Neural cell (in vitro differentiated cells): Measurements from ENCODE around the gene AMELX. TPM values are rescaled to one million over a fixed set of nuclear protein-coding genes. Genes with fewer than 3 reads are reported as not detected.

Source experiments
- H2AFZ ChIP-seq: fragments of 200-600, 300-800 bp; sonication (generic), shearing (Covaris generic); 2 replicates; pipeline ENCODE4 v1.6.0; 2014; ENCODE audit warnings: low read depth, mild to moderate bottlenecking, antibody characterized with exemption, low read length, moderate library complexity
- H3F3A ChIP-seq: fragments of 200-600 bp; shearing (Covaris generic); 2 replicates; pipeline ENCODE4 v1.6.1; 2016; ENCODE audit warnings: mild to moderate bottlenecking, moderate library complexity, mixed read lengths, antibody characterized with exemption, low read length; ENCODE audit not compliant: insufficient read depth, poor library complexity, severe bottlenecking
- H3K27ac ChIP-seq: fragments of 200-600, 300-800 bp; sonication (generic), shearing (Covaris generic); 2 replicates; pipeline ENCODE4 v1.5.1; 2014; ENCODE audit warnings: mild to moderate bottlenecking, low read length, moderate library complexity
- H3K27me3 ChIP-seq: fragments of 300-800, 200-600 bp; sonication (generic), shearing (Covaris generic); 2 replicates; pipeline ENCODE4 v1.6.0; 2014; ENCODE audit warnings: mild to moderate bottlenecking, low read depth, low read length, moderate library complexity; ENCODE audit not compliant: insufficient read depth
- H3K36me3 ChIP-seq: fragments of 300-800, 200-600 bp; sonication (generic), shearing (Covaris generic); 2 replicates; pipeline ENCODE4 v1.5.1; 2014; ENCODE audit warnings: mild to moderate bottlenecking, antibody characterized with exemption, low read length, moderate library complexity; ENCODE audit not compliant: insufficient read depth
- H3K4me2 ChIP-seq: fragments of 300-800, 200-600 bp; sonication (generic), shearing (Covaris generic); 2 replicates; pipeline ENCODE4 v1.6.0; 2014; ENCODE audit warnings: mild to moderate bottlenecking, low read length
- H3K4me3 ChIP-seq: fragments of 300-800, 200-600 bp; sonication (generic), shearing (Covaris generic); 2 replicates; pipeline ENCODE4 v1.5.1; 2014; ENCODE audit warnings: mild to moderate bottlenecking, low read length, moderate library complexity
- H3K79me2 ChIP-seq: fragments of 200-600 bp; shearing (Covaris generic); replicated peaks from 2 replicates; pipeline ENCODE4 v1.6.0; 2014; ENCODE audit warnings: mild to moderate bottlenecking, low read length, moderate library complexity; ENCODE audit not compliant: insufficient read depth
- H3K9ac ChIP-seq: fragments of 300-800, 200-600 bp; sonication (generic), shearing (Covaris generic); 2 replicates; pipeline ENCODE4 v1.6.1; 2016; ENCODE audit warnings: mild to moderate bottlenecking, low read length, mixed read lengths
- H3K9me2 ChIP-seq: fragments of 200-600 bp; shearing (Covaris generic); 2 replicates; pipeline ENCODE4 v1.6.1; 2016; ENCODE audit warnings: mild to moderate bottlenecking, low read length, mixed read lengths; ENCODE audit not compliant: insufficient read depth
- H3K9me3 ChIP-seq: fragments of 200-600, 300-800 bp; sonication (generic), shearing (Covaris generic); 2 replicates; pipeline ENCODE4 v1.6.1; 2016; ENCODE audit warnings: mild to moderate bottlenecking, mixed run types, low read length, moderate library complexity, mixed read lengths
- H4K20me1 ChIP-seq: fragments of 200-600 bp; shearing (Covaris generic); 2 replicates; pipeline ENCODE4 v1.6.1; 2016; ENCODE audit warnings: mild to moderate bottlenecking, mixed run types; ENCODE audit not compliant: insufficient read depth
- EP300 ChIP-seq: fragments of 450-650 bp; conservative IDR thresholded peaks from 2 replicates; pipeline ENCODE4 v1.6.1; 2014; ENCODE audit warnings: antibody characterized with exemption, mild to moderate bottlenecking, moderate library complexity; ENCODE audit not compliant: poor library complexity, severe bottlenecking
- EZH2 ChIP-seq: fragments of 200-600, 300-800 bp; shearing (Covaris generic), sonication (generic); IDR thresholded peaks from 2 replicates; pipeline ENCODE4 v1.6.1; 2014; ENCODE audit warnings: antibody characterized with exemption, low read length, borderline replicate concordance, mild to moderate bottlenecking; ENCODE audit not compliant: insufficient read depth, poor library complexity, severe bottlenecking
- MXI1 ChIP-seq: fragments of 450-650 bp; conservative IDR thresholded peaks from 2 replicates; pipeline ENCODE4 v1.6.1; 2014; ENCODE audit warnings: antibody characterized with exemption, mild to moderate bottlenecking; ENCODE audit not compliant: poor library complexity, severe bottlenecking
- POLR2AphosphoS5 ChIP-seq: IDR thresholded peaks from 2 replicates; pipeline ENCODE4 v1.6.1; 2012
- RAD21 ChIP-seq: fragments of 450-650 bp; conservative IDR thresholded peaks from 2 replicates; pipeline ENCODE4 v1.6.1; 2014; ENCODE audit warnings: antibody characterized with exemption, mild to moderate bottlenecking, moderate library complexity
- SMC3 ChIP-seq: fragments of 450-650 bp; conservative IDR thresholded peaks from 2 replicates; pipeline ENCODE4 v1.6.1; 2014; ENCODE audit warnings: antibody characterized with exemption, mild to moderate bottlenecking, moderate library complexity; ENCODE audit not compliant: poor library complexity
- TAF1 ChIP-seq: IDR thresholded peaks from 2 replicates; pipeline ENCODE4 v1.6.1; 2012; ENCODE audit warnings: low read depth
- polyA plus RNA-seq: library from polyadenylated mRNA; depleted of rRNA; stranded (reverse); fragments of >200 nt; gene quantifications from 2 replicates; pipeline ENCODE4 v1.2.3, GENCODE V29; 2014
- TF ChIP-seq, protein P1 (sequence below): fragments of 450-650 bp; IDR thresholded peaks from 2 replicates; pipeline ENCODE4 v1.5.1; 2014; ENCODE audit warnings: antibody characterized with exemption, mild to moderate bottlenecking, moderate library complexity; ENCODE audit not compliant: poor library complexity, severe bottlenecking
- TF ChIP-seq, protein P2 (sequence below): IDR thresholded peaks from 2 replicates; pipeline ENCODE4 v1.6.1; 2012; ENCODE audit warnings: borderline replicate concordance

The AMELX gene
- polyA plus RNA-seq, 1 donor from 2014 or later, result not detected

DNA sequence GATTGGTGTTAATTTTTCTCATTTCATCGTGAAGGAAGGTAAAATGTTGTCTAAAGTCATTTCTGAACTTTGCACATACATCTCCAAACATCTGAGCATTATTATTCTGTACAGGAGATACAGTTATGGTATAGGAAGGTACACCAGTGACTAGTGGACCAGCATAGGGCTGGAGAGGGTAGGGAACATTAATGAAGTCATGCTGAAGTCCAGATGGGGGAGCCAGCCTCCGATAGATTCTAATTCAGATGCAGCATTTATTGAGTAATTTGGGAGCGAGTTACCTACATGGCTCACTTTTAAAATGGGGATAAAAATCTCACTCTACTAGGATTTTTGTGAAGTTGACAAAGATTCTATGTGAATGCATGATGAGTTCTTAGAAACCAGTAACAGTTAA, 34.9 kb downstream of the AMELX start:
- H3F3A ChIP-seq, result no peaks in the 10 kb centered on the region
- H2AFZ ChIP-seq, result no peak overlapping the region
- no peaks in the 10 kb centered on the region for H3K9me2 ChIP-seq
- no peak for TF ChIP-seq MXI1
- TF ChIP-seq, protein P1, sequence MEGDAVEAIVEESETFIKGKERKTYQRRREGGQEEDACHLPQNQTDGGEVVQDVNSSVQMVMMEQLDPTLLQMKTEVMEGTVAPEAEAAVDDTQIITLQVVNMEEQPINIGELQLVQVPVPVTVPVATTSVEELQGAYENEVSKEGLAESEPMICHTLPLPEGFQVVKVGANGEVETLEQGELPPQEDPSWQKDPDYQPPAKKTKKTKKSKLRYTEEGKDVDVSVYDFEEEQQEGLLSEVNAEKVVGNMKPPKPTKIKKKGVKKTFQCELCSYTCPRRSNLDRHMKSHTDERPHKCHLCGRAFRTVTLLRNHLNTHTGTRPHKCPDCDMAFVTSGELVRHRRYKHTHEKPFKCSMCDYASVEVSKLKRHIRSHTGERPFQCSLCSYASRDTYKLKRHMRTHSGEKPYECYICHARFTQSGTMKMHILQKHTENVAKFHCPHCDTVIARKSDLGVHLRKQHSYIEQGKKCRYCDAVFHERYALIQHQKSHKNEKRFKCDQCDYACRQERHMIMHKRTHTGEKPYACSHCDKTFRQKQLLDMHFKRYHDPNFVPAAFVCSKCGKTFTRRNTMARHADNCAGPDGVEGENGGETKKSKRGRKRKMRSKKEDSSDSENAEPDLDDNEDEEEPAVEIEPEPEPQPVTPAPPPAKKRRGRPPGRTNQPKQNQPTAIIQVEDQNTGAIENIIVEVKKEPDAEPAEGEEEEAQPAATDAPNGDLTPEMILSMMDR, result no peak
- no peak for TF ChIP-seq EZH2
- no peak for TF ChIP-seq POLR2AphosphoS5
- TF ChIP-seq, protein P2, sequence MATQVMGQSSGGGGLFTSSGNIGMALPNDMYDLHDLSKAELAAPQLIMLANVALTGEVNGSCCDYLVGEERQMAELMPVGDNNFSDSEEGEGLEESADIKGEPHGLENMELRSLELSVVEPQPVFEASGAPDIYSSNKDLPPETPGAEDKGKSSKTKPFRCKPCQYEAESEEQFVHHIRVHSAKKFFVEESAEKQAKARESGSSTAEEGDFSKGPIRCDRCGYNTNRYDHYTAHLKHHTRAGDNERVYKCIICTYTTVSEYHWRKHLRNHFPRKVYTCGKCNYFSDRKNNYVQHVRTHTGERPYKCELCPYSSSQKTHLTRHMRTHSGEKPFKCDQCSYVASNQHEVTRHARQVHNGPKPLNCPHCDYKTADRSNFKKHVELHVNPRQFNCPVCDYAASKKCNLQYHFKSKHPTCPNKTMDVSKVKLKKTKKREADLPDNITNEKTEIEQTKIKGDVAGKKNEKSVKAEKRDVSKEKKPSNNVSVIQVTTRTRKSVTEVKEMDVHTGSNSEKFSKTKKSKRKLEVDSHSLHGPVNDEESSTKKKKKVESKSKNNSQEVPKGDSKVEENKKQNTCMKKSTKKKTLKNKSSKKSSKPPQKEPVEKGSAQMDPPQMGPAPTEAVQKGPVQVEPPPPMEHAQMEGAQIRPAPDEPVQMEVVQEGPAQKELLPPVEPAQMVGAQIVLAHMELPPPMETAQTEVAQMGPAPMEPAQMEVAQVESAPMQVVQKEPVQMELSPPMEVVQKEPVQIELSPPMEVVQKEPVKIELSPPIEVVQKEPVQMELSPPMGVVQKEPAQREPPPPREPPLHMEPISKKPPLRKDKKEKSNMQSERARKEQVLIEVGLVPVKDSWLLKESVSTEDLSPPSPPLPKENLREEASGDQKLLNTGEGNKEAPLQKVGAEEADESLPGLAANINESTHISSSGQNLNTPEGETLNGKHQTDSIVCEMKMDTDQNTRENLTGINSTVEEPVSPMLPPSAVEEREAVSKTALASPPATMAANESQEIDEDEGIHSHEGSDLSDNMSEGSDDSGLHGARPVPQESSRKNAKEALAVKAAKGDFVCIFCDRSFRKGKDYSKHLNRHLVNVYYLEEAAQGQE, result no peak
- no peak for TF ChIP-seq SMC3
- TF ChIP-seq EP300, result no peak
- TF ChIP-seq TAF1, result no peak
- no peak for TF ChIP-seq RAD21
- no peaks in the 10 kb centered on the region for H3K27me3 ChIP-seq
- no peaks in the 10 kb centered on the region for H3K36me3 ChIP-seq
- H3K27ac ChIP-seq, result no peak overlapping the region
- H3K79me2 ChIP-seq, result no peaks in the 10 kb centered on the region
- no peaks in the 10 kb centered on the region for H4K20me1 ChIP-seq
- no peak overlapping the region for H3K4me2 ChIP-seq
- no peak overlapping the region for H3K4me3 ChIP-seq
- H3K9ac ChIP-seq, result no peak overlapping the region
- no peaks in the 10 kb centered on the region for H3K9me3 ChIP-seq

DNA sequence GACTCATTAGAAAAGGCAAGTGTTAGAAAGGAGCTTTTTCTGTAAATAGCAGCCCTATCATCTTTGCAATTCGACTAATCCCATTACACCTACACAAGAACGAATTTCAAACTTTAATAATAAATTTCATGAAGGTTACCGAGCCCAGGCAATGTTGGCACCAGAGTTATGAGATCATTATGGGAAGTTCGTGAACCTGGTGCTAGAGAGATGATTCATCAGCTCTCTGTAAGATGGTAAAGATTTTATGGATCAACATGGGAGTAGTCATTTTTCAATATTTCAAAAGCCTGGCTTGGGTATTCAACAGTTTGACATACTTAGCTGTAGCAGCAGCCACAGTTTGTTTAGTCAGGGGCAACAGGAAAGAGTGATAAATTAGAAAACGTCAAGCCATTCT, 35.8 kb downstream of the AMELX start:
- Histone ChIP-seq H3K36me3 (no peaks in the 10 kb centered on the region), H3K4me3 (no peak overlapping the region), H3K4me2 (no peak overlapping the region), H4K20me1 (no peaks in the 10 kb centered on the region), H3K27me3 (no peaks in the 10 kb centered on the region), H3K9me3 (no peaks in the 10 kb centered on the region), H3F3A (no peaks in the 10 kb centered on the region), H3K79me2 (no peaks in the 10 kb centered on the region), H3K9ac (no peak overlapping the region), H3K27ac (no peak overlapping the region), H3K9me2 (no peaks in the 10 kb centered on the region), H2AFZ (no peak overlapping the region)
- TF ChIP-seq, protein P2, result no peak
- TF ChIP-seq EZH2 (no peak), EP300 (no peak), SMC3 (no peak), TAF1 (no peak), MXI1 (no peak), POLR2AphosphoS5 (no peak), RAD21 (no peak)
- TF ChIP-seq, protein P1, result no peak
